ENCODE data around the gene NMT2. TPM values are rescaled to one million over a fixed set of nuclear protein-coding genes. Genes with fewer than 3 reads are reported as not detected.
A peak's percentile ranks its signal among the peaks of the same experiment; 100 is the strongest.

Gene NMT2
- total RNA-seq, 6 experiments from 2014 or later = 29.4 to 67.3 (median 62.6) TPM

DNA sequence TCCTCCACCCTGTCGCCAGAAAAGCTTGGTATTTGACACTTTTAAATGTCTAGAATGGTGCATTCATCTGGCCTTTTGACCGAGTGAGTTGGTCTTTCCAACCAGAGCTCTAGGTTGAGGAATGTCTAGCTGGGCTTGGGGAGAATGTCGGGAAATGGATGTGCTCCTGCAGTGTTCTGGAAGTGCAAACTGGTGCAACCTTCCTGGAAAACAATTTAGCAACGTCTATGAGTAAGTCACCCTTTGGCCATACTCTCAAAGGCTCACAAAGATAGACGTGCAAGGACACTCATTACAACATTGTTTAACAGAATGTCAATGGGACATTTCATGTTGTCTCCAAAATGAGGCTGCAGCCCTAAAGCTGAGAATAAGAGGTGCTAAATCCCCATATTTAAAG is 12.2 kb upstream of the NMT2 start:
- TF ChIP-seq, protein P1, sequence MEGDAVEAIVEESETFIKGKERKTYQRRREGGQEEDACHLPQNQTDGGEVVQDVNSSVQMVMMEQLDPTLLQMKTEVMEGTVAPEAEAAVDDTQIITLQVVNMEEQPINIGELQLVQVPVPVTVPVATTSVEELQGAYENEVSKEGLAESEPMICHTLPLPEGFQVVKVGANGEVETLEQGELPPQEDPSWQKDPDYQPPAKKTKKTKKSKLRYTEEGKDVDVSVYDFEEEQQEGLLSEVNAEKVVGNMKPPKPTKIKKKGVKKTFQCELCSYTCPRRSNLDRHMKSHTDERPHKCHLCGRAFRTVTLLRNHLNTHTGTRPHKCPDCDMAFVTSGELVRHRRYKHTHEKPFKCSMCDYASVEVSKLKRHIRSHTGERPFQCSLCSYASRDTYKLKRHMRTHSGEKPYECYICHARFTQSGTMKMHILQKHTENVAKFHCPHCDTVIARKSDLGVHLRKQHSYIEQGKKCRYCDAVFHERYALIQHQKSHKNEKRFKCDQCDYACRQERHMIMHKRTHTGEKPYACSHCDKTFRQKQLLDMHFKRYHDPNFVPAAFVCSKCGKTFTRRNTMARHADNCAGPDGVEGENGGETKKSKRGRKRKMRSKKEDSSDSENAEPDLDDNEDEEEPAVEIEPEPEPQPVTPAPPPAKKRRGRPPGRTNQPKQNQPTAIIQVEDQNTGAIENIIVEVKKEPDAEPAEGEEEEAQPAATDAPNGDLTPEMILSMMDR (IDR thresholded peaks at IDR 0.05) = no peak
- Mint-ChIP-seq H3K27me3 (ENCODE audit: insufficient read depth) (peaks cover 5% of the 10 kb centered on the region), H3K27ac (no peak overlapping the region), H3K36me3 (ENCODE audit: low read depth) (0 out of 2 replicates have a peak, but pooled peaks cover 5% of the 10 kb centered on the region), H3K4me3 (no peak overlapping the region), H3K9me3 (no peaks in the 10 kb centered on the region), H3K4me1 (ENCODE audit: low read depth) (peaks cover 15% of the 10 kb centered on the region)
- no peak for DNase-seq

DNA sequence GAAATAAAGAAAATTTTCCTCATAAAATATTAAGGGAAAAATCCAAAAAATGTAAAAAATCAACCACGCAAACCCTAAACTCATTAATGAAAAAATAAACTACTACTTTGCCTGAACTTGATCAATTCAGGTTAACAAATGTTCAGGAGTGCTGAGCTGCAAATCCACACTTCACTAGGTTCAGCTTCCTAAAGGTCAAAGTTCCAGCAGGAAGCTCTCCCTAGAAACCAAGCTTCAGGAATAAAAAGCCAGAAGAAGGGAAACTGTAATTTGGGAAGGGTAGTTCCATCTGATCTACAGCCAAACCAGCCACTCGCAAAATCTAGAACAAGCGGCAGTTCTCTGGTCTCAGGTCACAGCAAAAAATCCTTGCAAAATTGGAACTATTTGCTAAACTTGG is 7.8 kb upstream of the NMT2 start:
- H3K9me3 Mint-ChIP-seq = no peaks in the 10 kb centered on the region
- DNase-seq = no peak
- H3K4me1 Mint-ChIP-seq (ENCODE audit: low read depth) = no peaks in the 10 kb centered on the region
- peaks cover 5% of the 10 kb centered on the region for H3K27me3 Mint-ChIP-seq (ENCODE audit: insufficient read depth)
- TF ChIP-seq, protein P1 (IDR thresholded peaks at IDR 0.05) = no peak
- no peak overlapping the region for H3K27ac Mint-ChIP-seq
- H3K4me3 Mint-ChIP-seq = no peak overlapping the region
- no peaks in the 10 kb centered on the region for H3K36me3 Mint-ChIP-seq (ENCODE audit: low read depth)

DNA sequence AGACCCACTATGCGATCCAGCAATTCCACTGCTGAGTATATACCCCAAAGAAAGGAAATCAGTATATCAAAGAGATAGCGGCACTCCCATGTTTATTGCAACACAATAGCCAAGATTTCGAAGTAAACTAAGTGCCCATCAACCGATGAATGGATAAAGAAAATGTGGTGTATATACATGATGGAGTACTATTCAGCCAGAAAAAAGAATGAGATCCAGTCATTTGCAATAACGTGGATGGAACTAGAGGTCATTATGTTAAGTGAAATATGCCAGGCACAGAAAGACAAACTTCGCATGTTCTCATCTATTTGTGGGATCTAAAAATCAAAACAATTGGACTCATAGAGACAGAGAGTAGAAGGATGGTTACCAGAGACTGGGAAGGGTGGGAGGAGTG is 7.1 kb upstream of the NMT2 start:
- no peak for DNase-seq
- Mint-ChIP-seq H3K4me1 (ENCODE audit: low read depth) (no peaks in the 10 kb centered on the region), H3K9me3 (no peaks in the 10 kb centered on the region), H3K27me3 (ENCODE audit: insufficient read depth) (peaks cover 4% of the 10 kb centered on the region), H3K27ac (no peak overlapping the region), H3K4me3 (no peak overlapping the region), H3K36me3 (ENCODE audit: low read depth) (no peaks in the 10 kb centered on the region)
- TF ChIP-seq, protein P1 (IDR thresholded peaks at IDR 0.05) = no peak

DNA sequence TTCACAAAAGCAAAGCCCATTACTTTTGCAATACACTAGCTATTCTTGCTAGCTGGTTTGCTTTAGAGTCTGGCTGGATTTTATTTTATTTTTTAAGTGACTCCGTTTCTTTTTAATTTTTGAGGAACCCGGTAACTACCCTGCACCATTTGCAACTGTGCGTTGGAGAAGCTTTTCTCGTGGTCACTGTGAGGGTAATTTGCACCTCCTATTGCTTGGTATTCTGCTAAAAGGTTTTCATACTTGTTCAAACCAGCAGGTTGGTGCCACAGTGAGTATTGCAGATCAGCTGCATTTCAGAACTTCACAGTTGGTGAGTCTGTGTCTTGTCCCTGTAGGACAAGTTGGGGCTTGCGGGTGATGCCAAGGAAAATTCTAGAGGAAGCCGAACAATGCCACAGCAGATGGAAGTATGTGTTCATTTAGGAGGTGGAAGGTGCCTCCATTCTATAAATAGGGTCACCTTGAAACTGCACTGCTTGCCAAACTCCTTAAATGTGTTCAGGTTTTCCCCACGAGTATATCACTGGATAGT is 3.9 kb upstream of the NMT2 start:
- Mint-ChIP-seq H3K9me3 (no peaks in the 10 kb centered on the region), H3K4me1 (ENCODE audit: low read depth) (peaks cover 7% of the 10 kb centered on the region), H3K27ac (no peak overlapping the region), H3K36me3 (ENCODE audit: low read depth) (peaks cover 4% of the 10 kb centered on the region; the same call in 1 of the 2 replicates), H3K27me3 (ENCODE audit: insufficient read depth) (peaks cover 4% of the 10 kb centered on the region; the same call in 1 of the 2 replicates), H3K4me3 (no peak overlapping the region)
- DNase-seq = no peak
- TF ChIP-seq, protein P1 (IDR thresholded peaks at IDR 0.05) = no peak; the same call in 1 of the 2 replicates

DNA sequence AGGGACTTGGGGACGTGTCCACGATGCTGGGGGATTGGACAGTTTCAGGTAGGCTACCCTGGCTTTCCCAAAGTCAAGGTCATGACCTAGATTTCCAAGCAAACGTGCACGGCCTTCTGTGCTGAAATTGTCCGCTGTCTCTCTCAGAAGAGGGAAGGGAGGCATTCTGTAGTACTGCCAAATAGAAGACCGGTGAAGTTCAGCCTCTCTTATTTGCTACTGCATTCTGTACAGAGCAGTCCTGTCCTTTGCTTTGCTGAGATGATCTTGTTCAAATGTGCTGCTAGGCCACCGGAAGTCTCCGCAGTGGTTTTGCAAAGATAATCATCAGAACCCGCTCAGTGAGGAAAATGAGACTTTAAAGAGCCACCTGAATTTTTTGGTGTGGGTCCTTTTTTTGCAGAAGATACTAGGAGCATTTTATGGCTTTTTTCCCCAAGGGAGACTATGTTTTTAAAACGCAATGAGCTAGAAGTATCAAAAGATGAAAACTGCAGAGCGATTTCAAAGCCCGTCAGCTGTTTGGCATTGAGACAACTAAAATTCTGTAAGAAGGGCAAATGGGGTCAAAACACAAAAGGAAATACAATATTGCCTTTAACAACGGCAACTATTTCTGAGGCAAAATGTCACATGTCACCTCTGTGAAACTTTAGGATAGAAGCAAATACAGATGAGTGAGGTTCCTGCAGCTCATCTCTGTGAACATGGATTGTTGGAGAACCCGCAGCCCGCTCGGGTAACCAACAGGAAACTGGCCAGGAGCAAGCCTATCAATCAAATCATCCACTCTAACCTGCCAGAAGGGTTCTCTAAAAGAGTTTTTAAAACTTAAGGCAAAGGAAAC is 1.3 kb upstream of the NMT2 start:
- Mint-ChIP-seq H3K27ac (no peak overlapping the region), H3K4me3 (peak overlapping the region; percentile 43; the same call in 1 of the 2 replicates), H3K36me3 (ENCODE audit: low read depth) (peaks cover 13% of the 10 kb centered on the region; the same call in 1 of the 2 replicates), H3K4me1 (ENCODE audit: low read depth) (peaks cover 23% of the 10 kb centered on the region), H3K9me3 (no peaks in the 10 kb centered on the region), H3K27me3 (ENCODE audit: insufficient read depth) (peaks cover 4% of the 10 kb centered on the region; the same call in 1 of the 2 replicates)
- TF ChIP-seq, protein P1 (IDR thresholded peaks at IDR 0.05) = no peak
- no peak for DNase-seq
